Kidney capillary endothelial cell (primary cell): ENCODE data around the gene C4orf17.
A peak's percentile ranks its signal among the peaks of the same experiment; 100 is the strongest.
"Not testable (repeated sequence)": the region's sequence is repeated elsewhere in the genome, so short reads cannot be mapped to it uniquely, and the experiment has no call there.

ENCODE experiments used
- DNase-seq: peaks from one replicate; pipeline ENCODE4 v3.0.0-alpha.2; 2018; ENCODE audit warnings: low spot score

The C4orf17 gene

DNA sequence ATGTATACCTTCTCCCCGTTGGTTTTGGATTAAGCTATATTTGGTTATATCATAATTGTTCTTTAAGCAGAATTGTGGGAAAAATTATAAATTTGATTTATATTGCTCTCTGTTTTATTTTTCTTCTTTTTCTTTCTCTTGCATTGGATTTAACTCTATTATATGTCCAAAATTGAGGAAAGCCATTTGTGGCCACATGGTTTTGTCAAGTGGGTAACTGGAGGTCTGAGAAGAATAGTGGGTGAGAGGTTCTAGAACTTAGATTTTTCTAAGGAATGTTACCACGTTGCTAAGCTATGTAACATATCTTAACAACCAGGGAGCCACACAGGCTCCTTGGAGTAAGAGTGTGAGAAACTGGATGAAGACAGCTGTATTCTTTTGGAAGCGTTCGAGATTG, at the start of gene C4orf17:
Gene C4orf17 (plus strand): TSS at position 301 of the 400 bp plus-strand sequence. CDS start 2,061 bp downstream, outside the sequence.
- DNase-seq, result no peak

DNA sequence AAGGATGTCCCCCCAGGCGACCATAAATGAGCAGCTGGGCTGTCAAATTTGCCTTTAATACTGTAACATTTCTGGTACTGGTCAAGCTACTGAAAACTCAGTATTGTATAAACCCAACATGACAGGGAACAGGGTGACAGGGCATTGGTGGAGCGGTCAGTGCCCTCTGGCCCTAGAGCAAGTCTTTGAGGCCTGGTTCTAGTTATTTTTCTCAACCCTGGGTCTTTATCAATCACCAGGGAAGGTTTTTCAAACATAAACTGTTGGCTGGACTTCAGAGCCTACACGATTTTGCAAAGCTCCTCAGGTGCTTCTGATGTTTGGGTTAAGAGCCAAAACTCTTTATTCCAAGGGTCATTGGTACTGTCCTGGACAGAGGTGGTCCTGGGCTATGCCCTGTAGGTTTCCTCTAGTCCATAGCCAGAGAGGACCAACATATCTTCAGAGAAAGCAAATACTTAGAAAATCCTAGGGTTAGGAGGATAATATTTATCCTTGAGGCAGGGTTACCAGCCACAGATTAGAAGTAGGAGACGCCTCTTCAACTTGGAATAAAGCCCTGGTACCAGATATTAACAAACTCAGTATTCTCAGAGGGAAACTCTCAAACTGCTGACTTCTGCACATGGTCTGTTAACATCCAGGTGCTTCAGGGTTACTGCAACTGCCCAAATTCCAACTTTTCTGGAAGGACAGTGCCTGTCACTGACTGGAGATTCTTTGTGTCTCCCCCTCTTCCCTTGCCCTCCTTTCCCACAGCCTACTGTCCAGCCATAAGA, 49.0 kb upstream of the C4orf17 start:
- no peak for DNase-seq

DNA sequence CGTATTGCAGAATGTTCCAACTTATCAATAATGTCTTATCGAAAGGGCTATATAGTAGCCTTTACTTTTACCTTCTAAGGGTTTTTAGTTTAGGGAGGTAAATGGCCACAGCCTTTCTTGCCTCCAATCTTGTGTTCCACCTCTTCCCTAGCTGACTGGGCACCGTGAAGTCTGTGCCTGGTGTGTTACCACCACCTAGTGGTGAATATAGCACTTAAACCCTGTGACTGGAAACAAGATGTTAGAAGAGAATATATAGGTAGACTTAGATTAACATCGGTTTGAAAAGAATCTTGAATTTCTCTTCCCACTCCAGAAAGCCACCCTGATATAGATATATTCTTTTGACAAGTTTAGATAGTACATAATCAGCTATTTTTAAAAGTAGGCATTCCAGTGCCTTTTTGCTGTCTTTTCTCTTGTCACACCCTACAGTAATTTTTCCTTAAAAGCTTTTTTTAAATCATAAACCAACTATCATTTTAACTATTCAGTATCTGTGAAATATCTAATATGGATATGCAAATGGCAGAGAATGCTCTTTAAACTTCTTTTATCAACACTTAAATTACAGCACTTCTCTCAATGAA, 47.9 kb upstream of the C4orf17 start:
- peak; percentile 57 for DNase-seq

DNA sequence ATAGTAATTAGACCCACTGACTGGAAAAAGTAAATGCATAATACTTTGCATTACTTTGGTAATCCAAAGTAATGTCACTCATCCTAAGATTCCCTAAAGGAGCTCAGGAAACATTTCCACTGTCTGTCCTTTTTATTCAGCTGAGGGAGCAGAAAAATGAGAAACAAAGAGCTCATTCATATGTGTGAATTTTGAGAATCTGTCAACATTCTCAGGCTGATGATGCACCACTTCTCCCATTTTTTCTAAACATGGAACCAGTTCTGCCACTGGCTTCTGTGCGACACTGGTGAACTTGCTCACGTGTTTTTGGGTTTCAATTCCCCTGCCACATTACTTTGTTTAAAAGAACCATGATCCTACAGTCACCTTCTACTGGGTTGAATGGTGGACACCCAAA, 47.3 kb upstream of the C4orf17 start:
- DNase-seq, result no peak

DNA sequence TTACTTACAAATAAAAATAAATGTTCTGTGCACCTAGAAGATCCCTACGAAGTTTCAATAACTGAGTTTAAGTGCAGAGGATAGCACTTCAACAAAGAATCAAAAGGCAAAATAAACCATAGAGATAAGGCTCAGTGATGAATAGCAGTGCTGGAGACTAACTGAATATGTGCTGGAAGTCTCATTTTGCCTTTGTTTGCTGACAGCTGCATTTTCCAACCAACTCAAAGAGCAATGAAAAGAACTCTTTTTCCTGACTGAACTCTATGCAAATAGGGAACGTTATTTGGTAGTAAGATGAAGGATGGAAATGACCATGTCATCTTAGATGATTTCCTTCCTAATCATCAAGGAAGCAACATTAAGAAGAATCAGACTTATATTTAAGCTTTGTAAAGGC, 42.9 kb upstream of the C4orf17 start:
- DNase-seq, result no peak

DNA sequence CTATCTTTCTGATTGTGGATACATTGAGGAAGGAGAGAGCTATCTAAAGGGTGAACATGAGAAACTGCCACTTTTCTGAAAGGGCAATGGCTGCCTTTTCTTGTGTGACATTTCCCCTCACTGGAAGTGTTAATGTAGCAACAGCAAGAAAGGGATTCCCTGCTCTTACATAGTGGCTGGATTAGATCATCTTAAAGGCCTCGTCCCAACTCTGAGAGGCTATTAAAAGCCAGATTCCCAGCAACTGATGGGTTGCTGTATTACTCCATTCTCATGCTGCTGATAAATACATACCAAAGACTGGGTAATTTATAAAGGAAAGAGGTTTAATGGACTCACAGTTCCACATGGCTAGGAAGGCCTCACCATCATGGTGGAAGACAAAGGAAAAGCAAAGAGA, 41.9 kb upstream of the C4orf17 start:
- DNase-seq, result no peak

DNA sequence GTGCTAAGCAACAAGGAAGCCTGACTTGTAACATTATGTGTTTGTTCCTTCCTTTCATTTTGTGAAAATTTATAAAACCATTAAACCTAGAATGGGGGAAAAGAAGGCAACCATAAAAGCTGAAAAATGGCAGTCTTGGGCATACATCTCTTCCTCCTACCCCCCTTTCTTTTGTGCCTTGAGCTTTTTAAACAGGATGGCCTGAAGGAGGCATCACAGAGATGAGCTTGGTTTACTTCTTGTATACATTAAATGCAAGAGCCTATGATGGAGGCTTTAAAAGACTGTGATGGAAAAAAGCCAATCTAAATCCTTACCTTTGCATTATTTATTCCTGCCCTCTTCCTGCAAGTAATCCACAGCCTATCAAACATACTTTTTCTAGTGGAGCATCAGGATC, 39.5 kb upstream of the C4orf17 start:
- no peak for DNase-seq

DNA sequence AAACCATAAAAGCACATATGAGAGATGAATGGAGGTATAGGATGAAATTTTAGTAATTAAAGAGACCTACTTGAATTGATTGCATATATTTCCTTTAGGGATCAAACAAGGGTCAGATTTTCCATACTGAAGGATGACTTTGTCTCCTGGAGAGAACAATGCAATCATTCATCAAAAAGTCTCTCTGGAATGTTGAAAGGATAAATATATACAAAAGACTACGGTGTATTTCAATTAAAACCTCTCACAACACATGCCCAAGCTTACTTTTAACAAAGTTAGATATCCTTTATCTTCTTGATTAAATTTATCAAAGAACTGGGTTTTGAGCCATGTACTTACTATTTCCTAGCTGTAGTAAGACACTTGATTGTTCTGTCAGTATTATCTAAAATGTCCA, 38.9 kb upstream of the C4orf17 start:
- no peak for DNase-seq

DNA sequence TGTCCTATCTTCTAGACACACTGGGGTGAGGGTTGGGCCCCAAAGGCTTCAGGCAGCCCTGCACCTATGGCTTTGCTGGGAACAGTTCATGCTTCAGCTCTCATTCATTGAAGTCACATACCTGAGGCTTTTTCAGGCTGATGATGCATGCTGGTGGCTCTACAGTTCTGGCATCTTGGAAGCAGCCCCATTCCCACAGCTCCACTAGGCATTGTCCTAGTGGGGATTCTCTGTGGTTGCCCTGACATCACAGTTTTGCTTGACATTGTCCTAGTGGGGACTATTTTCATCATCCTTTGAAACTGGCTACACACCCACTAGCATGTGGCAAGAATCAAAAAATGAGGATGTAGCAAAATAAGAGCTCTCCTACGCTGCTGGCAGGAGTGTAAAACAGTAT, 37.7 kb upstream of the C4orf17 start:
- DNase-seq, result no peak

DNA sequence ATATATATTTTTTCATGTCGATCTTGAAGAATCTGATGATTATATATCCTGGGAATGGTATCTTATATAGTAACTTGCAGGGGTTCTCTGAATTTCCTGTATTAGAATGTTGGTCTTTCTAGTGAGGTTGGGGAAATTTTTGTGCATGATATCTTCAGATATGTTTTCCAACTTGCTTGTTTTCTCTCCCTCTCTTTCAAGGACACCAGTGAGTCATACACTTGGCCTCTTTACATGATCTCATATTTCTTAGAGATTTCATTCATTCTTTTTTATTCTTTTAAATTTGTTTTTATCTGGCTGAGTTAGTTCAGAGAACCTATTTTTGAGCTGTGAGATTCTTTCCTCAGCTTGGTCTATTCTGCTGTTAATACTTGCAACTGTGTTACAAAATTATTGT, 27.2 kb upstream of the C4orf17 start:
- DNase-seq, result no peak

DNA sequence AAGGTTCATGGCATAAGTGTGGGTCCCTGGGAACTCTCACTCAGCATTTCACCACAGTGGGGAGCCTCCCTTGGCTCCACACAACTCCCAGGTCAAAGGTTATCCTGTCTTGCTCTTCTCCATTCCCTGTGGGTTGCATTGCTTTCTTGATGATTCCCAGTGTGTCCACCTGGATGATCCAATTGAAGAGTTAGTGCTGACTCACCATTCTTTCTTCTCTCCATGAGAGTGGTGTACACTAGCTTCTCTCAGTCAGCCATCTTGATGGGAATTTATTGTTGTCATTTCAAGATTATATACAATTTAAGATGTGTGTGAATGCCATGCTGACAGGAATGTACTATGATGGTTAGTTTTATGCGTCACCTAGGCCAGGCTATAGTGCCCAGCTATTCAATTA, 25.6 kb upstream of the C4orf17 start:
- DNase-seq, result no peak

DNA sequence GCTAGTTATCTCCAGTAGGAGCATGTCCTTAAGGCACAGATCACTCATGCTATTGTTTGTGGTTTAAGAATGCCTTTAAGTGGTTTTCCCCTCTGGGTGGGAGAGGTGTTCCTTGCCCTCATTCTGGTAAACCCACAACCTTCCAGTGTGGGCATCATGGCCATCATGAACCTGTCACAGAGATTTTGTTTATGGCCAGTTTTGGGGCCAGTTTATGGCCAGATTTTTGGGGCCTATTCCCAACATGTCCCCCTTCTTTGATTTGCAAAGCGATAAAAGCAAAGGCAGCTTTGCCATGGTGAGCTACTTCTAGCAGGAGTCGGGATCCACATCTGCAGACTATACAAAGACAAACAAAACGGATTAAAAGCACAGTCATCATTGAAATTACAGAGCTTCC, 24.2 kb upstream of the C4orf17 start:
- not testable (repeated sequence) for DNase-seq

DNA sequence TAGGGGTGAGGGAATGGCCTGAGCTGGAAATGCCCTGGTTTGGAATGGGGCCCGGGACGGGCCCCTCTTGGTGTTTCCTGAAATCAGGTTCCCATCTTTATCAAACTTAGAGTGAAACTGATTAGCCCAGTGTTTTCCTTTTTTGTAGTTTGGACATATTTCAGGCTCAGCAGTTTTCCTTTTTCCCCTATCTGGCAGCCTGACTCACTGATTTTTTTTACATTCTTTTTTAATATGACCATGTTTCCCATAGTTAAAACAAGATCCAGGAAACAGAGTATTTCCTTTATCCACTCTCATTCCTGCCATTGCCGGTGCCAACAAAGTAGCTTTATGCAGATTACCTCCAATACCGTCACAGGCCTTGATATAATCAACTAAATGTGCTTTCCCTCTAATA, 20.5 kb upstream of the C4orf17 start:
- DNase-seq, result no peak

DNA sequence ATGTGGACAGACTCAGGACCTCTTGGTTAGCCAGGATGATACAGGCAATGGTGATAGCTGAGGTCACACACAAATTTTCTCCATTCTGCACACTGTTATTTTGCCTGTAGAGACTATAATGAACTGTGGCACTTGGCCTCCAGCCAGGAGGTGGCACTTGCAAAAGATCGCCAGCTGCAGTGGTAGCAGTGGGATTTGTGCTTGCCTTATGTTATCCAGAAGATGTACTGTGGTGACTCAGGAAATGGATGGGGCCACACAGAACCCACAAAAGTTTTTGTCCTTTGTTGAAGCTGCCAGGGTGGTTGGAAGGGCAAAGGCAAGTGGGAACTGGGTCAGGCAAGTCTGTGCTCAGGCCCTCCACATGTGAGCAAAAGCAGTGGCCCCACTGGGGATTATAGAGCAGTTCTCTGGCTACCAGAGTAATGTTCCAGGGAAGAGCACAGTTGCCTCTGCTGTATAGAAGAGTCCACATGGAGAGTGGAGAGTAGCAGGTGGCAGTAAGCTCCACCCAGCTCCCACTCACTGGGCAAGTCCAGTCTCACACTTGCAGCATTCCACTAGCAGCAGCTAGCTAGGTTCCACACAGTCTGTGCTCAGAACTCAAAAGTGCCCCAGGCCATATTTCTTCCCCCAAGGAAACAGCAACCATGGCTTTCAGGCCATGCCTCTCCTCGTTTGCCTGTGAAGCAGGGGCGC, 5.9 kb upstream of the C4orf17 start:
- DNase-seq, result no peak

DNA sequence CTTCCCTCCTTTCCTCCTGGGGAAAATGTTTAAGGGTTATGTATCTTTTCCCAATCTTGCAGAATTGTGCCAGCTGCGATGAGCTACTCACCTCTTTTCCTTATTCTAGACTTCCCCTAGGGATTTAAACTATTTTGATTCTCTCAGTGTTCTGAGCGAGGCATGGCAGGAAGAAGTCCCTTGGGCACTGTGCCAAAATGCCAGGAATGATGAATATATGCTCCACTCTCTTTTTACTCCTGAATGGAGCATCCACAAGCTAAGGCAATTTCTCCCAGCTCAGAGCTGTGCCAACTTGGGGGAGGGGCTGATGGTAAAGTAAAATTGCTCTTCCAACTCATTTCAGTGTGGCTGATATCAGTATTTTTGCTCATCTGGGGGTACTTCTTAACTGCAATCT, 4.0 kb upstream of the C4orf17 start:
- peak; percentile 21 for DNase-seq

DNA sequence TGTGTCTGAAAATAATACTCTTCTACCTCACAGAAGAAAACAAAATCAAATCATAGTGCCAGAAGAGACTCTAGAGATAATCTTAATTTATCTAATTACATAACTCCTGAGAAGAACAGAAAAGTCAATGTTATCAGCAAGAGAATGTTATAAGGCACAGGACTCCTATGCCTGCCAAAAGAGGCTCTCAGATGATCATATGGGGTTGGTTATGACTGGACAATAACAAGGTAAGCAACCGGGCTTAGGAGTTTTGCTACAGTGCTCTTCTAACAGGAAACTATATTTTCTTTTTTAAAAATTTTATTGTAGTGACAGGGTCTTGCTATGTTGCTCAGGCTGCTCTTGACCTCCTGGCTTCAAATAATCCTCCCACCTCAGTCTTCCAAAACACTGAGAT, 3.5 kb upstream of the C4orf17 start:
- no peak for DNase-seq

DNA sequence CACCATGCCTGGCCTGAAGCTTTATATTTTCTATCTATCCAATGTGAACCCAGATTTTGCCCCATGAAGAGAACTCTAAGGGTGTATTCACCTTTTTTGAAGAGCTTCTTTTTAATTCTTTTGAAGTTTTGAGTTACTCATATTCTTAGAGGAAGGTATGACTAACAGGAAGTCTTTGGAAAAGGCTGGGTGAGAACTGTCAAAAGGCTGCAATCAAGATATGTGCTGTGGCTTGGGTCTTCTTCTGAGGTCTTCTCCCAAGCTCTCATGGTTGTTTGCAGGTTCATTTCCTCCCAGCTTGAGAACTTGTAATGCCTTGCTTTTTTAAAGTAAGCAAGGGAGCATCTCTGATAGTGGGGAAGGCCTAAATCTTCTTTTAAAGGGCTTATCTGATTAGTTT, 3.1 kb upstream of the C4orf17 start:
- peak; percentile 35 for DNase-seq

DNA sequence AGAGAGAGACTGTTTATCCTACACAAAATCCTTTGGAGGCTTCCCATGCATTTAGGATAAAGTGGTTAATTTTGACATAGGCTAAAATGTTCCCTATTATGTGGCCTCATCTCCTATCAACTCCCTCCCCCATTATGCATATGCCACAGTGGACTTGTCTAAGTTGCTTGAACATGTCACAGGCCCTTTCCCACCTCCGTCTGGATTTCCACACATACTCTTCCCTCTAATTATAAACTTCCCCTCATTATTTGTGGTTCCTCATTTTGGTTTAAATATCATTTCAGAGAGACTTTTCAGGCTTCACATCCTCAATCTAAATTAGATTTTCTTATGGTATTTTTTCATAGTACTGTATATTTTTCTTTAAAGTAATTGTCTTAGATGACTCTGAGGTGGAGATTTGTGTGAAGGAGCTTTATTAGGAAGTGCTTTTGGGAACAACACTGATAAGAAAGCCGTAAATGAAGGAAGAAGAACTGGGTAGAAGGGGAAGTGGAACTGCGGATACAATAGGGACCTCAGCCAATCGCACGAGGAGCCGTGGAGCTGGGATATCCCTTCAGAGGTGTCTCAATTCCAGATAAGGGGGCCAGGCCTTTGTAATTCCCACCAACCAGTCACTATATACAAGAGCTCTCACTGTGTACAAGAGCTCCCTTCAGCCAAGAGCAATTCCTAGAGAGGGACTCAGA, 7.9 kb downstream of the C4orf17 start:
- DNase-seq, result no peak

DNA sequence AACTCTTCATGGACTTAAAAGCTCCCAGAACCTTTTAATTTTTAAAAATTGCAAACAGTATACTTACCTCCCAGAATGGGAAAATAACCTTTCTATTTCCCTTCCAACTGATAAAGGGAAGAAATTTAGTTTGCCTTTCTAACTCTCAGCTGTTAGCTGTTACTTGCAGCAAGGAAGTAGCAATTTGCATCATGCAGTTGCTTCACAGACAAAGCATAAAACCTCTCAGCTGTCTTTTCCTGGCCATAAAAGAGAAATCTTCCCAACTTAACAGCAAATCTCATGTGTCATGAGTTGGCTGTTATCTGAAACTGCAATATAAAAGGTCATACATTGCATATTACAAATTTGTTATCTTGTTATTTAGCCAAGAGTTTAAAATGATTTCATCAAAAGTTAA, 18.4 kb downstream of the C4orf17 start:
- no peak for DNase-seq

DNA sequence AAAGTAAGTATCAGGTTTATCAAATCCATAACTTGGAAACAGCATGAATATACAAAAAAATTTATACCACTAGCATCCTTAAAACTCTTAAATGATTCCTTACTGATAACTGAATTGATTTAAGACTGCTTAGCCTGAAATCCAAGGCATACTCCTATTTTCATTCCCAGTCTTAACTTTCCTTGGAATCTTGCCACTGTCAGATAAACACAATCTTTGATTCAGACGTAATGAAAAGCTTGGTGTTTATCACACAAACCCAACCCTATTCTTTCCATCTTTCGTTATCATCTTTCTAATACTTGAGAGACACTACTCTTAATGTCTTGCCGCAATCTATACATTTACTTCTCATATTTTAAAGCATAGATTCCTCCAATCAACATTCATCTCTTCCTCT, 19.1 kb downstream of the C4orf17 start:
- DNase-seq, result no peak

DNA sequence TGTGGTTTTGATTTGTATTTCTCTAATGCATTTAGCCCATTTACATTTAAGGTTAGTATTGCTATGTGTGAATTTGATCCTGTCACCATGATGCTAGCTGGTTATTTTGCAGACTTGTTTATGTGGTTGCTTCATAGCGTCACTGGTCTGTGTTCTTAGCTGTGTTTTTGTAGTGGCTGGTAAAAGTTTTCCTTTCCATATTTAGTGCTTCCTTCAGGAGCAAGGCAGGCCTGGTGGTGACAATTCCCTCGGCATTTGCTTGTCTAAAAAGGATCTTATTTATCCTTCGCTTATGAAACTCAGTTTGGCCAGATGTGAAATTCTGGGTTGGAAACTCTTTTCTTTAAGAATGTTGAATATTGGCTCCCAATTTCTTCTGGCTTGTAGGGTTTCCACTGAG, 23.9 kb downstream of the C4orf17 start:
- not testable (repeated sequence) for DNase-seq

DNA sequence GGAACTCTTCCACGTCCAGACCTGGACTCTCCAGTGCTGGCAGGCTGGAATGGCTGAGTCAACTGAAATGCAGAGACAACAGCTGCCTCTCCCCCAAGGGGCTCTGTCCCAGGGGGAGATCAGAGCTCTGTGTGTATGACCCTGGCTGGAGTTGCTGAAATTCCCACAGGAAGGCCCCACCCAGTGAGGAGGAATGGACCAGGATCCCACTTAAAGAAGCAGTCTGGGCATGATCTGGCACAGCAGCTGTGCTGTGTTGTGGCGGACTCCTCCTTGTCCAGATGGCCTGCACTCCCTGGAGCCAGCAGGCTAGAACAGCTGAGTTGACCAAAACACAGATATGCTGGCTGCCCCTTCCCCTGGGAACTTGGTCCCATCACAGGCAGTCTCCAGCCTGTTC, 25.4 kb downstream of the C4orf17 start:
- no peak for DNase-seq

DNA sequence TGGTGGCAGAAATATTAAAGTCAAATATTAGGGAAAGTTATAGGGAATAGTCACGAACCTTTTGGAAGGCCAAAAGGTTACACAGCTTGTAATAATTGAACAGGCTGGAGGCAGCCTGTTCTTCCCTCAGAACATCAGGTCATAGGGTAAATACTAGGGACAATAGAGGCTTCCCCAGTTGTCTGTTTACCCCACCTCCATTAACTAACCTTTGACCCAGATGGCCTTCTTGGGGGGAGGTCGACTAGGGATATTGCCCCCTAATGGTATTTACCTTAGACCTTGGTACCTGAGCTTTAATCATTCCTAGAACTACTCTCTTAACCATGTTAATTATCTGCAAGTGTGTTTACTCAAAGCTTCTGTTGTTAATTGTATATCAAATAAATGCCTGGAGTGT, 26.0 kb downstream of the C4orf17 start:
- no peak for DNase-seq
